ENCODE data around the gene USP37.

The USP37 gene

GRCh38 chr2:218429911-218430692, 138.0 kb downstream of the USP37 start:
- no peak overlapping the region for H3K9ac ChIP-seq (ENCODE audit: low read depth, low read length)
- H3K4me3 ChIP-seq (ENCODE audit: low read length): no peak overlapping the region
- no peaks in the 10 kb centered on the region for H3K4me1 ChIP-seq (ENCODE audit: insufficient read depth, low read length)
- no peaks in the 10 kb centered on the region for H3K36me3 ChIP-seq (ENCODE audit: insufficient read depth, low read length)
- H3K9me3 ChIP-seq (ENCODE audit: insufficient read depth, low read depth, low read length): no peaks in the 10 kb centered on the region
- no peak overlapping the region for H3K27ac ChIP-seq (ENCODE audit: low read depth, low read length)
- H3K27me3 ChIP-seq (ENCODE audit: insufficient read depth, low read length): no peaks in the 10 kb centered on the region
- WGBS: 85% methylated on average over 9 of the region's 9 CpGs

GRCh38 chr2:218428846-218429558, 139.1 kb downstream of the USP37 start:
- 96% methylated on average over 24 of the region's 24 CpGs for WGBS
- Histone ChIP-seq H3K9ac (ENCODE audit: low read depth, low read length) (no peak overlapping the region), H3K9me3 (ENCODE audit: insufficient read depth, low read depth, low read length) (no peaks in the 10 kb centered on the region), H3K27me3 (ENCODE audit: insufficient read depth, low read length) (no peaks in the 10 kb centered on the region), H3K27ac (ENCODE audit: low read depth, low read length) (no peak overlapping the region), H3K36me3 (ENCODE audit: insufficient read depth, low read length) (no peaks in the 10 kb centered on the region), H3K4me3 (ENCODE audit: low read length) (no peak overlapping the region), H3K4me1 (ENCODE audit: insufficient read depth, low read length) (no peaks in the 10 kb centered on the region)

- Histone ChIP-seq H3K36me3 (ENCODE audit: insufficient read depth, low read length) (no peaks in the 10 kb centered on the region), H3K9ac (ENCODE audit: low read depth, low read length) (no peak overlapping the region), H3K9me3 (ENCODE audit: insufficient read depth, low read depth, low read length) (no peaks in the 10 kb centered on the region), H3K27me3 (ENCODE audit: insufficient read depth, low read length) (no peaks in the 10 kb centered on the region), H3K4me3 (ENCODE audit: low read length) (no peak overlapping the region), H3K4me1 (ENCODE audit: insufficient read depth, low read length) (no peaks in the 10 kb centered on the region), H3K27ac (ENCODE audit: low read depth, low read length) (no peak overlapping the region)
- WGBS: 78% methylated on average over 11 of the region's 11 CpGs
These were observed 140.4 kb downstream of the USP37 start for GRCh38 chr2:218427741-218428140.

- Histone ChIP-seq H3K27ac (ENCODE audit: low read depth, low read length) (no peak overlapping the region), H3K4me1 (ENCODE audit: insufficient read depth, low read length) (no peaks in the 10 kb centered on the region), H3K4me3 (ENCODE audit: low read length) (no peak overlapping the region), H3K9ac (ENCODE audit: low read depth, low read length) (no peak overlapping the region), H3K27me3 (ENCODE audit: insufficient read depth, low read length) (no peaks in the 10 kb centered on the region), H3K36me3 (ENCODE audit: insufficient read depth, low read length) (no peaks in the 10 kb centered on the region), H3K9me3 (ENCODE audit: insufficient read depth, low read depth, low read length) (no peaks in the 10 kb centered on the region)
- WGBS: 94% methylated on average over 10 of the region's 10 CpGs
These were observed 142.6 kb downstream of the USP37 start for GRCh38 chr2:218425531-218425930.

GRCh38 chr2:218423584-218423983, 144.6 kb downstream of the USP37 start:
- Histone ChIP-seq H3K4me1 (ENCODE audit: insufficient read depth, low read length) (peaks cover 8% of the 10 kb centered on the region; the same call in 1 of the 2 replicates), H3K9me3 (ENCODE audit: insufficient read depth, low read depth, low read length) (no peaks in the 10 kb centered on the region), H3K4me3 (ENCODE audit: low read length) (no peak overlapping the region), H3K9ac (ENCODE audit: low read depth, low read length) (no peak overlapping the region), H3K27me3 (ENCODE audit: insufficient read depth, low read length) (no peaks in the 10 kb centered on the region), H3K27ac (ENCODE audit: low read depth, low read length) (no peak overlapping the region), H3K36me3 (ENCODE audit: insufficient read depth, low read length) (no peaks in the 10 kb centered on the region)
- 88% methylated on average over 7 of the region's 9 CpGs for WGBS

GRCh38 chr2:218422403-218423086, 145.6 kb downstream of the USP37 start:
- Histone ChIP-seq H3K4me3 (ENCODE audit: low read length) (no peak overlapping the region), H3K4me1 (ENCODE audit: insufficient read depth, low read length) (peaks cover 8% of the 10 kb centered on the region; the same call in 1 of the 2 replicates), H3K27me3 (ENCODE audit: insufficient read depth, low read length) (no peaks in the 10 kb centered on the region), H3K9ac (ENCODE audit: low read depth, low read length) (no peak overlapping the region), H3K36me3 (ENCODE audit: insufficient read depth, low read length) (no peaks in the 10 kb centered on the region), H3K27ac (ENCODE audit: low read depth, low read length) (no peak overlapping the region), H3K9me3 (ENCODE audit: insufficient read depth, low read depth, low read length) (no peaks in the 10 kb centered on the region)
- WGBS: 85% methylated on average over 9 of the region's 9 CpGs

- no peak overlapping the region for H3K27ac ChIP-seq (ENCODE audit: low read depth, low read length)
- H3K36me3 ChIP-seq (ENCODE audit: insufficient read depth, low read length): no peaks in the 10 kb centered on the region
- H3K4me3 ChIP-seq (ENCODE audit: low read length): no peak overlapping the region
- H3K4me1 ChIP-seq (ENCODE audit: insufficient read depth, low read length): peaks cover 8% of the 10 kb centered on the region; the same call in 1 of the 2 replicates
- no peaks in the 10 kb centered on the region for H3K27me3 ChIP-seq (ENCODE audit: insufficient read depth, low read length)
- WGBS: 84% methylated on average over 2 of the region's 2 CpGs
- no peaks in the 10 kb centered on the region for H3K9me3 ChIP-seq (ENCODE audit: insufficient read depth, low read depth, low read length)
- H3K9ac ChIP-seq (ENCODE audit: low read depth, low read length): no peak overlapping the region
These were observed 147.1 kb downstream of the USP37 start for GRCh38 chr2:218421027-218421426.

GRCh38 chr2:218419630-218420216, 148.4 kb downstream of the USP37 start:
- H3K27me3 ChIP-seq (ENCODE audit: insufficient read depth, low read length): no peaks in the 10 kb centered on the region
- H3K27ac ChIP-seq (ENCODE audit: low read depth, low read length): no peak overlapping the region
- peaks cover 8% of the 10 kb centered on the region; the same call in 1 of the 2 replicates for H3K4me1 ChIP-seq (ENCODE audit: insufficient read depth, low read length)
- WGBS: 96% methylated on average over 6 of the region's 7 CpGs
- H3K9ac ChIP-seq (ENCODE audit: low read depth, low read length): no peak overlapping the region
- no peaks in the 10 kb centered on the region for H3K9me3 ChIP-seq (ENCODE audit: insufficient read depth, low read depth, low read length)
- H3K4me3 ChIP-seq (ENCODE audit: low read length): no peak overlapping the region
- no peaks in the 10 kb centered on the region for H3K36me3 ChIP-seq (ENCODE audit: insufficient read depth, low read length)

GRCh38 chr2:218418717-218419458, 149.3 kb downstream of the USP37 start, which contains the start of gene VIL1:
TSS of gene VIL1 (plus strand) at chr2:218419123. CDS start at chr2:218423779, 4,656 bp downstream.
- Histone ChIP-seq H3K9ac (ENCODE audit: low read depth, low read length) (no peak within 1 kb of the TSS), H3K4me3 (ENCODE audit: low read length) (no peak within 1 kb of the TSS), H3K4me1 (ENCODE audit: insufficient read depth, low read length) (peaks cover 8% of the 10 kb centered on the region; the same call in 1 of the 2 replicates)

GRCh38 chr2:218418321-218418716, 149.8 kb downstream of the USP37 start:
- Histone ChIP-seq H3K9ac (ENCODE audit: low read depth, low read length) (no peak overlapping the region), H3K27me3 (ENCODE audit: insufficient read depth, low read length) (no peaks in the 10 kb centered on the region), H3K27ac (ENCODE audit: low read depth, low read length) (no peak overlapping the region), H3K36me3 (ENCODE audit: insufficient read depth, low read length) (no peaks in the 10 kb centered on the region), H3K4me1 (ENCODE audit: insufficient read depth, low read length) (peaks cover 8% of the 10 kb centered on the region; the same call in 1 of the 2 replicates), H3K9me3 (ENCODE audit: insufficient read depth, low read depth, low read length) (no peaks in the 10 kb centered on the region), H3K4me3 (ENCODE audit: low read length) (no peak overlapping the region)
- 98% methylated on average over 5 of the region's 5 CpGs for WGBS

More at GRCh38 chr2:218418717-218419458, 149.3 kb downstream of the USP37 start, which contains the start of gene VIL1:
- H3K27ac ChIP-seq (ENCODE audit: low read depth, low read length): peak within 1 kb of the TSS; percentile 42; the same call in 1 of the 2 replicates
- WGBS: 71% methylated on average over 9 of the region's 9 CpGs
- H3K27me3 ChIP-seq (ENCODE audit: insufficient read depth, low read length): no peaks in the 10 kb centered on the region
- no peaks in the 10 kb centered on the region for H3K9me3 ChIP-seq (ENCODE audit: insufficient read depth, low read depth, low read length)
- no peaks in the 10 kb centered on the region for H3K36me3 ChIP-seq (ENCODE audit: insufficient read depth, low read length)
